HCEC 1CT (cell line): ENCODE results near the gene PPFIA4.
"Not testable (repeated sequence)": the region's sequence is repeated elsewhere in the genome, so short reads cannot be mapped to it uniquely, and the experiment has no call there.

Source experiments
- DNase-seq: peaks from one replicate; pipeline ENCODE4 v3.0.0-alpha.2; 2017

The PPFIA4 gene

GRCh38 chr1:203017692-203018091, 8.6 kb upstream of the PPFIA4 start:
- no peak for DNase-seq

- not testable (repeated sequence) for DNase-seq
These were observed 3.4 kb upstream of the PPFIA4 start for GRCh38 chr1:203022855-203023254.

- DNase-seq, result no peak
These were observed 633 bp upstream of the PPFIA4 start for GRCh38 chr1:203025686-203026030.

GRCh38 chr1:203026666-203027663, 674 bp downstream of the PPFIA4 start:
- DNase-seq, result no peak

GRCh38 chr1:203028067-203028783, 1.9 kb downstream of the PPFIA4 start:
- no peak for DNase-seq

- no peak for DNase-seq
These were observed 2.7 kb downstream of the PPFIA4 start for GRCh38 chr1:203028784-203029553.

GRCh38 chr1:203031467-203031866, 5.2 kb downstream of the PPFIA4 start:
- DNase-seq, result peak; percentile 14

- no peak for DNase-seq
These were observed 7.0 kb downstream of the PPFIA4 start for GRCh38 chr1:203033287-203033686.

GRCh38 chr1:203033917-203034316, 7.6 kb downstream of the PPFIA4 start:
- no peak for DNase-seq

GRCh38 chr1:203034422-203035110, 8.3 kb downstream of the PPFIA4 start:
- no peak for DNase-seq

GRCh38 chr1:203035111-203036000, 9.1 kb downstream of the PPFIA4 start:
- no peak for DNase-seq

GRCh38 chr1:203036135-203036534, 9.8 kb downstream of the PPFIA4 start:
- DNase-seq, result no peak

GRCh38 chr1:203036537-203036936, 10.2 kb downstream of the PPFIA4 start:
- DNase-seq, result no peak

- no peak for DNase-seq
These were observed 11.4 kb downstream of the PPFIA4 start for GRCh38 chr1:203037509-203038190.

GRCh38 chr1:203038217-203038741, 12.0 kb downstream of the PPFIA4 start:
- DNase-seq, result peak; percentile 74

- peak; percentile 58 for DNase-seq
These were observed 12.8 kb downstream of the PPFIA4 start for GRCh38 chr1:203038891-203039608.

GRCh38 chr1:203039609-203040512, 13.6 kb downstream of the PPFIA4 start:
- DNase-seq, result no peak

- DNase-seq, result no peak
These were observed 14.4 kb downstream of the PPFIA4 start for GRCh38 chr1:203040513-203041275.
